Tibial nerve (tissue), 4 donors: Measurements from ENCODE around the gene JAGN1. TPM values are rescaled to one million over a fixed set of nuclear protein-coding genes. Genes with fewer than 3 reads are reported as not detected.

Source experiments
- DNase-seq, 2 donors: peaks; one replicate each; pipeline ENCODE4 v3.0.0-alpha.2; 2019; ENCODE audit warnings: low spot score in 2 of 2
- H3K27ac ChIP-seq, 4 donors: fragments of 200-600 bp; sonication (generic) in 3 of 4; one replicate each; pipeline ENCODE4 v1.5.1; 2017 to 2019; ENCODE audit warnings: mild to moderate bottlenecking in 1 of 4
- H3K27me3 ChIP-seq, 2 donors: fragments of 200-600 bp; sonication (generic) in 1 of 2; one replicate each; pipeline versions ENCODE4 v1.5.1 to v1.6.0; 2017 to 2019
- H3K36me3 ChIP-seq, 3 donors: fragments of 200-600 bp; sonication (generic); one replicate each; pipeline ENCODE4 v1.5.1; 2018 to 2019
- H3K4me1 ChIP-seq, 4 donors: fragments of 200-600 bp; sonication (generic) in 3 of 4; one replicate each; pipeline ENCODE4 v1.5.1; 2017 to 2019
- H3K4me3 ChIP-seq, 4 donors: fragments of 200-600 bp; sonication (generic) in 3 of 4; one replicate each; pipeline ENCODE4 v1.5.1; 2017 to 2019; ENCODE audit warnings: mild to moderate bottlenecking in 1 of 4, moderate library complexity in 1 of 4
- H3K9me3 ChIP-seq, 4 donors: fragments of 200-600 bp; sonication (generic) in 3 of 4; one replicate each; pipeline ENCODE4 v1.5.1; 2017 to 2019
- CTCF ChIP-seq, 5 experiments: fragments of 200-600 bp in 3 of 5; fragments of 450-650 bp in 2 of 5; sonication (generic) in 3 of 5; IDR thresholded peaks; one replicate each; pipeline ENCODE4 v1.5.1; 2016 to 2019; ENCODE audit warnings: antibody characterized with exemption in 5 of 5, mild to moderate bottlenecking in 3 of 5, moderate library complexity in 2 of 5
- EP300 ChIP-seq, 2 donors: sonication (generic); formaldehyde crosslinking; IDR thresholded peaks; one replicate each; pipeline ENCODE4 v1.6.1; 2017; ENCODE audit warnings: antibody characterized with exemption in 2 of 2, mild to moderate bottlenecking in 1 of 2
- POLR2A ChIP-seq, 2 donors: fragments of 450-650 bp; IDR thresholded peaks; one replicate each; pipeline ENCODE4 v1.6.1; 2017; ENCODE audit warnings: antibody characterized with exemption in 2 of 2, mild to moderate bottlenecking in 2 of 2, moderate library complexity in 2 of 2
- WGBS, 2 donors: methylation state at CpG; one replicate each; pipeline ENCODE4 v1.1.5; 2018; 5-methylcytosine and 5-hydroxymethylcytosine counted together
- total RNA-seq, 4 donors: library from RNA; depleted of rRNA; stranded (reverse); fragments of >200 nt; gene quantifications; one replicate each; pipeline ENCODE4 v1.1.0, GENCODE V29; 2016

JAGN1 gene
- total RNA-seq, 4 donors from 2014 or later = 21.6 to 46.7 (median 34.7) TPM

- DNase-seq = peak in 1 of 2 donors; percentile 30
- H3K27me3 ChIP-seq = no peaks in the 10 kb centered on the region
- WGBS, 2 donors = 74 to 77% methylated on average over 5 of the region's 5 CpGs
- no peaks in the 10 kb centered on the region for H3K9me3 ChIP-seq
- H3K4me1 ChIP-seq = peaks cover 0 to 5% (median 0%) of the 10 kb centered on the region in 4 donors
- no peaks in the 10 kb centered on the region for H3K36me3 ChIP-seq
- TF ChIP-seq EP300 (IDR thresholded peaks at IDR 0.05) (peak in 1 of 2 donors; percentile 12), POLR2A (IDR thresholded peaks at IDR 0.05) (no peak)
- peak overlapping the region in 1 of 4 donors; percentile 22 for H3K27ac ChIP-seq
- H3K4me3 ChIP-seq = no peak overlapping the region
Measured at GRCh38 chr3:9878700-9879099, 11.7 kb upstream of the JAGN1 start.

- Histone ChIP-seq H3K9me3 (no peaks in the 10 kb centered on the region), H3K36me3 (no peaks in the 10 kb centered on the region), H3K27ac (no peak within 1 kb of the TSS), H3K27me3 (no peaks in the 10 kb centered on the region), H3K4me3 (no peak within 1 kb of the TSS), H3K4me1 (peaks cover 0 to 5% (median 0%) of the 10 kb centered on the region in 4 donors)
- no peak for TF ChIP-seq POLR2A (IDR thresholded peaks at IDR 0.05)
- TF ChIP-seq EP300 (IDR thresholded peaks at IDR 0.05) = no peak
- TF ChIP-seq CTCF (IDR thresholded peaks at IDR 0.05) = no peak
- 81 to 87% methylated on average over 7 of the region's 7 CpGs for WGBS, 2 donors
- DNase-seq = no peak
Measured at GRCh38 chr3:9879830-9880549, 10.4 kb upstream of the JAGN1 start, which contains the start of gene CIDEC. Gene CIDEC (minus strand): TSS chr3:9880253. CDS start chr3:9878486, 1,767 bp downstream.

- H3K4me1 ChIP-seq = no peaks in the 10 kb centered on the region
- no peak for DNase-seq
- no peaks in the 10 kb centered on the region for H3K27me3 ChIP-seq
- no peak overlapping the region for H3K27ac ChIP-seq
- H3K4me3 ChIP-seq = no peak overlapping the region
- TF ChIP-seq POLR2A (IDR thresholded peaks at IDR 0.05) (no peak), CTCF (IDR thresholded peaks at IDR 0.05) (no peak), EP300 (IDR thresholded peaks at IDR 0.05) (no peak)
- no peaks in the 10 kb centered on the region for H3K9me3 ChIP-seq
- no peaks in the 10 kb centered on the region for H3K36me3 ChIP-seq
- 92 to 95% methylated on average over 1 of the region's 1 CpG for WGBS, 2 donors
Measured at GRCh38 chr3:9881441-9881840, 9.0 kb upstream of the JAGN1 start.

GRCh38 chr3:9883706-9884554 is 6.5 kb upstream of the JAGN1 start:
- Histone ChIP-seq H3K4me1 (no peaks in the 10 kb centered on the region), H3K9me3 (no peaks in the 10 kb centered on the region), H3K4me3 (no peak overlapping the region), H3K27ac (peak overlapping the region in 1 of 4 donors; percentile 43), H3K36me3 (no peaks in the 10 kb centered on the region), H3K27me3 (no peaks in the 10 kb centered on the region)
- WGBS, 2 donors = 75 to 79% methylated on average over 7 of the region's 7 CpGs
- DNase-seq = no peak
- TF ChIP-seq POLR2A (IDR thresholded peaks at IDR 0.05) = no peak
- no peak for TF ChIP-seq EP300 (IDR thresholded peaks at IDR 0.05)
- no peak for TF ChIP-seq CTCF (IDR thresholded peaks at IDR 0.05)

- Histone ChIP-seq H3K9me3 (no peaks in the 10 kb centered on the region), H3K27ac (peak overlapping the region in 2 of 4 donors; percentile 17 to 43), H3K4me1 (no peaks in the 10 kb centered on the region), H3K27me3 (no peaks in the 10 kb centered on the region), H3K4me3 (no peak overlapping the region), H3K36me3 (no peaks in the 10 kb centered on the region)
- WGBS, 2 donors = 73 to 76% methylated on average over 11 of the region's 11 CpGs
- TF ChIP-seq EP300 (IDR thresholded peaks at IDR 0.05) = no peak
- TF ChIP-seq POLR2A (IDR thresholded peaks at IDR 0.05) = no peak
- no peak for TF ChIP-seq CTCF (IDR thresholded peaks at IDR 0.05)
- DNase-seq = peak in 1 of 2 donors; percentile 12
Measured at GRCh38 chr3:9884555-9885165, 5.8 kb upstream of the JAGN1 start.
